AG04449 (cell line): ENCODE measurements around the gene SDHAF3.
A peak's percentile ranks its signal among the peaks of the same experiment; 100 is the strongest.
"Not testable (repeated sequence)": the region's sequence is repeated elsewhere in the genome, so short reads cannot be mapped to it uniquely, and the experiment has no call there.

ENCODE experiments used
- CTCF ChIA-PET: fragments of 350-600 bp; formaldehyde crosslinking; extraction: SDS; loops from one replicate; lab custom pipeline; 2021; ENCODE audit warnings: antibody characterized with exemption; lab: Yijun Ruan, JAX
- POLR2A ChIA-PET: fragments of 400-600, 350-600 bp; formaldehyde crosslinking; extraction: SDS; loops from one replicate; lab custom pipeline; 2020; ENCODE audit warnings: antibody characterized with exemption, inconsistent platforms; lab: Yijun Ruan, JAX
- DNase-seq: peaks from one replicate; pipeline ENCODE4 v3.0.0-alpha.2; 2010; ENCODE audit warnings: low read depth, low spot score
- H3K4me3 ChIP-seq: 2 replicates; pipeline ENCODE4 v1.5.1; 2011; ENCODE audit warnings: low read depth, mild to moderate bottlenecking, control low read depth, low read length
- TF ChIP-seq, protein P1 (sequence below): IDR thresholded peaks from one replicate; pipeline ENCODE4 v1.5.1; 2011; ENCODE audit warnings: mild to moderate bottlenecking, moderate library complexity, low read length, control low read depth, inconsistent platforms; ENCODE audit not compliant: insufficient read depth; ENCODE audit errors: missing control alignments

The SDHAF3 gene

DNA sequence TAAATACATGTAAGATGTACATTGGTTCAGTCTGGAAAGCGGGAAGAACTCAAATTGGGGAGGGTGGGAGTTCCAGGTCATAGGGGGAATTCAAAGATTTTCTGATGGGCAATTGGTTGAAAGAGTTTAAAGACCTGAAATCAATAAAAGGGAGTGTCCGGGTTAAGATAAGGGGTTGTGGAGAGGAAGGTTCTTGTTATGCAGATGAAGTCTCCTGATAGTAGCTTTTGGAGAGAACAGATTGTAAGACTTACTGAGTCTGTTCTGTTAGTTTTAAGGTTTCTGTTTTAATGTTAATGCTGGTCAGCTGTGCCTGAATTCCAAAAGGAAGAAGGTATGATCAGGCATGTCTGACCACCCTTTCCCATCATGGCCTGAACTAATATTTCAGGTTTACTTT is 48.8 kb downstream of the SDHAF3 start:
- CTCF ChIA-PET, result no interaction called here
- POLR2A ChIA-PET, result no interaction called here
- TF ChIP-seq, protein P1, sequence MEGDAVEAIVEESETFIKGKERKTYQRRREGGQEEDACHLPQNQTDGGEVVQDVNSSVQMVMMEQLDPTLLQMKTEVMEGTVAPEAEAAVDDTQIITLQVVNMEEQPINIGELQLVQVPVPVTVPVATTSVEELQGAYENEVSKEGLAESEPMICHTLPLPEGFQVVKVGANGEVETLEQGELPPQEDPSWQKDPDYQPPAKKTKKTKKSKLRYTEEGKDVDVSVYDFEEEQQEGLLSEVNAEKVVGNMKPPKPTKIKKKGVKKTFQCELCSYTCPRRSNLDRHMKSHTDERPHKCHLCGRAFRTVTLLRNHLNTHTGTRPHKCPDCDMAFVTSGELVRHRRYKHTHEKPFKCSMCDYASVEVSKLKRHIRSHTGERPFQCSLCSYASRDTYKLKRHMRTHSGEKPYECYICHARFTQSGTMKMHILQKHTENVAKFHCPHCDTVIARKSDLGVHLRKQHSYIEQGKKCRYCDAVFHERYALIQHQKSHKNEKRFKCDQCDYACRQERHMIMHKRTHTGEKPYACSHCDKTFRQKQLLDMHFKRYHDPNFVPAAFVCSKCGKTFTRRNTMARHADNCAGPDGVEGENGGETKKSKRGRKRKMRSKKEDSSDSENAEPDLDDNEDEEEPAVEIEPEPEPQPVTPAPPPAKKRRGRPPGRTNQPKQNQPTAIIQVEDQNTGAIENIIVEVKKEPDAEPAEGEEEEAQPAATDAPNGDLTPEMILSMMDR, result no peak
- no peak for DNase-seq
- no peak overlapping the region for H3K4me3 ChIP-seq

DNA sequence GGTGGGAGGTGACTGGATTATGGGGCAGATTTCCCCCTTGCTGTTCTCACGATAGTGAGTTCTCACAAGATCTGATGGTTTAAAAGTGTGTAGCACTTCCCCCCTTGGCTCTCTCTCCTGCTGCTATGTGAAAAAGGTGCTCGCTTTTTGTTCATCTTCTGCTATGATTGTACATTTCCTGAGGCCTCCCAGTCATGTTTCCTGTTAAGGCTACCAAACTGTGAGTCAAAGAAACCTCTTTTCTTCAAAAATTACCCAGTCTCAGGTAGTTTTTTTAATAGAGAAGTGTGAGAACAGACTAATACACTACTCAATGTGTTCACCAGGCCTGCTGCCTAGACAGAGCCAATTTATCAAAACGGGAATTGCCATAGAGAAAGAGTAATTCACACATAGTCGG is 49.7 kb downstream of the SDHAF3 start:
- DNase-seq, result no peak
- TF ChIP-seq, protein P1, result no peak
- CTCF ChIA-PET, result no interaction called here
- POLR2A ChIA-PET, result no interaction called here
- H3K4me3 ChIP-seq, result no peak overlapping the region

DNA sequence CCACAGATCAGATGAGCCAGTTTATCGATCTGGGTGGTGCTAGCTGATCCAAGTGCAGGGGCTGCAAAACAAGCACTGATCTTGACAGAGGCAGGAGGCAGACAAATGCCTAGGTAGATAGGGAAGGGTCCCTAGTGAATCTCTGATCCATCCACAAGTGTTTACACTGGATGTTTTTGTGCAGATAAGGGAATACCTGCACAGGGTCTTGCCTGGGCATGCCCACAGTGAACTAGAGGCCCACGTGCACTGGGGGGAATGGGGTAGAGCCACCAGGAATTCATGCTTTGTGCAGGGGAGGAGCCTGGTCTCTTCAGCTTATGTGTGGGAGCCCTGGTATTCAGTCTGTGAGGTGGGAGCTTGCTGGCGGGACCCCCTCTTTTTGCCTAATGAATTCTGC is 50.3 kb downstream of the SDHAF3 start:
- H3K4me3 ChIP-seq, result no peak overlapping the region
- DNase-seq, result no peak
- TF ChIP-seq, protein P1, result no peak
- ChIA-PET POLR2A (no interaction called here), CTCF (no interaction called here)

DNA sequence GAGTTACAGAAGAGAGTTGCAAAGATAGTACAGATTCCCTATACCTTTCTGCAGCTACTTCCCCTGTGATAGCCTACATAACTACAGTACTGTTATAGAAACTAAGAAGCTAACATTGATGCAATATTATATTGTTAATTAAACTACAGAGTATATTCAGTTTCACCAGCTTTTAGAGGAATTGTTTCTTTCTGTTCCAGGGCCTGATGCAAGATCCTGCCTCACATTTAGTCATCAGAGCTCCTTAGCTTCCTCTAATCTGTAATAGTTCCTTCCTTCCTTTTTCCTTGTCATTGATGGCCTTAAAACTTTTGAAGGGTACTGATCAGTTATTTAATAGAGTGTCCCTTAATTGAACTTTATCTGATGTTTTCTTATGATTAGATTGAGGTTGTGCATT is 56.8 kb downstream of the SDHAF3 start:
- TF ChIP-seq, protein P1, result no peak
- ChIA-PET POLR2A (no interaction called here), CTCF (interaction anchor here (0.9 to 1.4 kb wide), 3 partner anchors 19 to 670 kb away, joined by 3 to 4 read pairs (median 3); no protein-coding TSS in a partner anchor)
- no peak for DNase-seq
- no peak overlapping the region for H3K4me3 ChIP-seq

DNA sequence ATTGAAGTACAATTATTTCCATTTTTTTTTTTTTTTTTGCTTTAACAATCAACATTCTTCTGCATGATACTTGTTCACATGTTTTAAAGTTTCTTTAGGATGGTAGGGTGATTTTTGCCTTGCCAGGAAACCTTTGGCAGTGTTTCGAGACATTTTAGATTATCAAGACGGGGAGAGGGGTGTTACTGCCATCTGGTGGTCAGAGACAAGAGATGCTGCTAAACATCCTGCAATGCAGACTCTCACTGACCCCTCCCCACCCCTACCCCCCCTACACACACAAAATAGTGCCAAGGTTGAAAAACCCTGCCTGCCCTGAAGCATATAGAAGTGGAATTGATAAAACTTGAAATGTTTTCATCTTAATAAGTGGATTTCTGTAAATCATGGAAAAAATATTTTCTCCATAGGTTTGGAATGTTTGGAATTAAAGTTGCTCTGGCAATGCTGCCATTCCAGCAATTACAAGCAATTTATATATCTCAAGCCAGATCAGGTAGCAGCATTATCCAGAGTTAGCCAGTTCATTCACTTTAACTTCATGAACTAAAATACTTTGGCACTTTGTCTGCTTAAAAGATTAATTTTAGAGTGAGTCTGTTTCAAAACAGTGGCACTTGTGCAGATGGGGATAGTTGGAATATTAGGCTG is 62.1 kb downstream of the SDHAF3 start:
- DNase-seq, result peak; percentile 17
- TF ChIP-seq, protein P1, result peak; percentile 77
- no peak overlapping the region for H3K4me3 ChIP-seq
- CTCF ChIA-PET, result interaction anchor here (0.6 to 1.6 kb wide), 23 partner anchors 9 to 1570 kb away, joined by 3 to 12 read pairs (median 4); partner anchors contain the start of gene SDHAF3
- POLR2A ChIA-PET, result no interaction called here

DNA sequence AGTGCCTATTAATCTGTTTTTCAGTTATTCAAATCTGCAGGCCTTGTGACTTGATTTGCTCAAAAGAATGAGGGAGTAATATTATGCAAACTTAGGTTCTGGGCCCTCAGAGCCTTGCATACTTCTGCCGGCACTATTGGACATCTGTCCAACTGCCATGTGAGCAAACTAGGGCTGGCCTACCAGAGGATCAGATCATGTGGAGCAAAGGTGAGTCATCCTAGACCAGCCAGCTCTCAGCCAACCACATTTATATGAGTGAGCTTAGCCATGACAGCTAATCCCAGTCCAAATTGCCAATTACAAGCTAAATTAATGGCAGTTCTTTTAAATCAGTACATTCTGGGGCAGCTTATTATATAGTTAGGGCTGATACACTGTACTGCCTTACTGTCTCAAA is 69.6 kb downstream of the SDHAF3 start:
- CTCF ChIA-PET, result no interaction called here
- H3K4me3 ChIP-seq, result no peak overlapping the region
- peak; percentile 3 for DNase-seq
- TF ChIP-seq, protein P1, result no peak
- POLR2A ChIA-PET, result no interaction called here

DNA sequence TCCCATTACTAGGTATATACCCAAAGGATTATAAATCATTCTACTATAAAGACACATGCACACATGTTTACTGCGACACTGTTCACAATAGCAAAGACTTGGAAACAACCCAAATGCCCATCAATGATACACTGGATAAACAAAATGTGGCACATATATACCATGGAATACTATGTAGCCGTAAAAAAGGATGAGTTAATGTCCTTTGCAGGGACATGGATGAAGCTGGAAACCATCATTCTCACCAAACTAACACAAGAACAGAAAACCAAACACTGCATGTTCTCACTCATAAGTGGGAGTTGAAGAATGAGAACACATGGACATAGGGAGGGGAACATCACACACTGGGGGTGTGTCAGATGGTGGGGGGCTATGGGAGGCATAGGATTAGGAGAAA is 78.7 kb downstream of the SDHAF3 start:
- H3K4me3 ChIP-seq, POLR2A ChIA-PET, DNase-seq: not testable (repeated sequence)
- CTCF ChIA-PET, result interaction anchor here (1.7 kb wide), 1 partner anchor 17 kb away, joined by 3 read pairs; no protein-coding TSS in a partner anchor
